HepG2 (cell line): Measurements from ENCODE around the gene SERINC2. TPM values are rescaled to one million over a fixed set of nuclear protein-coding genes. Genes with fewer than 3 reads are reported as not detected.
"Not testable (repeated sequence)": the region's sequence is repeated elsewhere in the genome, so short reads cannot be mapped to it uniquely, and the experiment has no call there.

Experiments used
- ATAC-seq: fragments of 200-7000 bp; cut with Tn5 transposase; 3 replicates; pipeline ENCODE4 v1.9.1; 2020; ENCODE audit warnings: mild to moderate bottlenecking, moderate library complexity
- BruUV-seq: library from RNA; stranded (reverse); fragments of 400-500 nt; replicated peaks from 2 replicates; lab custom pipeline; 2021; lab: Mats Ljungman, UMichigan
- CTCF ChIA-PET: fragments of 300-600 bp; formaldehyde crosslinking; extraction: SDS; loops from one replicate; lab custom pipeline; 2021; ENCODE audit warnings: low total read pairs, inconsistent platforms, low intra/inter-chr PET ratio; lab: Yijun Ruan, JAX
- POLR2A ChIA-PET: fragments of 350-600 bp; sonication (Branson Sonifier 250); formaldehyde crosslinking; loops from one replicate; lab custom pipeline; 2020; ENCODE audit warnings: antibody characterized with exemption, inconsistent platforms; lab: Yijun Ruan, JAX
- DNase-seq: peaks from one replicate; pipeline ENCODE4 v3.0.0-alpha.2; 2015; ENCODE audit warnings: low spot score
- FAIRE-seq: peaks from 3 replicates; lab custom pipeline; 2011; peaks lifted over from hg19 to GRCh38; lab: Jason Lieb, UNC
- H2AFZ ChIP-seq: one replicate; pipeline ENCODE4 v1.6.1; 2011; ENCODE audit warnings: low read length, inconsistent platforms
- H3K27ac ChIP-seq: fragments of 300-600 bp; 3 replicates; pipeline ENCODE4 v1.8.0; 2011; ENCODE audit warnings: mixed run types, mild to moderate bottlenecking, mixed read lengths, low read length, inconsistent platforms; ENCODE audit not compliant: insufficient read depth; ENCODE audit errors: extremely low read length
- H3K27me3 ChIP-seq, 2 experiments: fragments of 200-600 bp in 1 of 2; 2 replicates in 1 of 2; 3 replicates in 1 of 2; pipeline versions ENCODE4 v1.6.0 to v1.8.0; 2011; ENCODE audit warnings: low read length in 2 of 2, mild to moderate bottlenecking in 2 of 2, moderate library complexity in 2 of 2, inconsistent platforms in 1 of 2; ENCODE audit not compliant: insufficient read depth in 2 of 2, control insufficient read depth in 1 of 2
- H3K36me3 ChIP-seq, 2 experiments: fragments of 200-600 bp in 1 of 2; replicated peaks in 1 of 2; 2 replicates in 1 of 2; 3 replicates in 1 of 2; pipeline versions ENCODE4 v1.5.1 to v1.8.0; 2011; ENCODE audit warnings: low read length in 2 of 2, inconsistent platforms in 1 of 2; ENCODE audit not compliant: insufficient read depth in 2 of 2, control insufficient read depth in 1 of 2
- H3K4me1 ChIP-seq: 2 replicates; pipeline ENCODE4 v1.5.1; 2012; ENCODE audit warnings: low read length, inconsistent platforms; ENCODE audit not compliant: insufficient read depth
- H3K4me2 ChIP-seq: 2 replicates; pipeline ENCODE4 v1.6.0; 2011; ENCODE audit warnings: low read depth, low read length, inconsistent platforms
- H3K4me3 ChIP-seq, 3 experiments: fragments of 200-600 bp in 1 of 3; sonication (generic), shearing (Covaris generic) in 1 of 3; replicated peaks in 1 of 3; 2 replicates each; pipeline ENCODE4 v1.5.1; 2011 to 2016; ENCODE audit warnings: low read length in 3 of 3, inconsistent platforms in 2 of 3, low read depth in 2 of 3, mild to moderate bottlenecking in 2 of 3, control low read depth in 1 of 3, mixed read lengths in 1 of 3; ENCODE audit not compliant: insufficient read depth in 1 of 3
- H3K79me2 ChIP-seq: one replicate; pipeline ENCODE4 v1.6.1; 2011; ENCODE audit warnings: low read length, inconsistent platforms; ENCODE audit not compliant: insufficient read depth
- H3K9ac ChIP-seq: 2 replicates; pipeline ENCODE4 v1.6.0; 2011; ENCODE audit warnings: mild to moderate bottlenecking, low read depth, low read length, inconsistent platforms; ENCODE audit not compliant: insufficient read depth
- H3K9me3 ChIP-seq: 2 replicates; pipeline ENCODE4 v1.5.1; 2012; ENCODE audit warnings: mild to moderate bottlenecking, low read length
- H4K20me1 ChIP-seq: 2 replicates; pipeline ENCODE4 v1.6.0; 2011; ENCODE audit warnings: inconsistent platforms, mild to moderate bottlenecking, low read length, moderate library complexity; ENCODE audit not compliant: insufficient read depth
- ELF3 ChIP-seq: IDR thresholded peaks from 2 replicates; pipeline ENCODE4 v1.6.1; 2016; ENCODE audit warnings: missing genetic modification reagents, missing compliant biosample characterization
- EP300 ChIP-seq, 3 experiments: sonication (generic) in 1 of 3; formaldehyde crosslinking in 1 of 3; IDR thresholded peaks; 2 replicates each; pipeline versions ENCODE4 v1.5.1 to v1.6.1; 2011 to 2020; ENCODE audit warnings: low read depth in 2 of 3, low read length in 2 of 3, borderline replicate concordance in 1 of 3, improper control_type of control experiment in 1 of 3, mild to moderate bottlenecking in 1 of 3, missing genetic modification reagents in 1 of 3, moderate library complexity in 1 of 3
- FOSL1 ChIP-seq: sonication (generic); formaldehyde crosslinking; IDR thresholded peaks from 2 replicates; pipeline ENCODE4 v1.9.0; 2021; ENCODE audit warnings: missing genetic modification reagents, borderline replicate concordance
- FOSL2 ChIP-seq: sonication (generic); formaldehyde crosslinking; IDR thresholded peaks from 2 replicates; pipeline ENCODE4 v1.4.0; 2020; ENCODE audit warnings: missing genetic modification reagents
- FOXO1 ChIP-seq: sonication (generic); formaldehyde crosslinking; IDR thresholded peaks from 2 replicates; pipeline ENCODE4 v1.4.0; 2020; ENCODE audit warnings: missing genetic modification reagents
- KAT8 ChIP-seq: IDR thresholded peaks from 2 replicates; pipeline ENCODE4 v1.6.1; 2016; ENCODE audit warnings: missing genetic modification reagents, missing compliant biosample characterization
- MED1 ChIP-seq: sonication (generic); formaldehyde crosslinking; IDR thresholded peaks from 2 replicates; pipeline ENCODE4 v1.4.0; 2020; ENCODE audit warnings: missing genetic modification reagents
- NFE2L2 ChIP-seq: fragments of 150-350 bp; IDR thresholded peaks from 2 replicates; pipeline ENCODE4 v1.6.1; 2014; ENCODE audit warnings: low read length
- RXRB ChIP-seq: IDR thresholded peaks from 2 replicates; pipeline ENCODE4 v1.6.1; 2016; ENCODE audit warnings: borderline replicate concordance, missing genetic modification reagents, missing compliant biosample characterization
- TEAD3 ChIP-seq: optimal IDR thresholded peaks from 2 replicates; pipeline ENCODE3; 2016; ENCODE audit warnings: borderline replicate concordance
- WGBS: methylation state at CpG from one replicate; pipeline ENCODE4 v1.1.6; 2017; ENCODE audit warnings: low lambda C conversion rate; 5-methylcytosine and 5-hydroxymethylcytosine counted together
- in situ Hi-C: cut with HindIII; loops from 2 replicates; pipeline ENCODE4 v1.10.0; 2017; ENCODE audit warnings: low pct_unique_long_range_greater_than_20kb; ENCODE audit not compliant: extremely low pct_ligation_motif_present
- intact Hi-C: fragments of 100-400 bp; cut with micrococcal nuclease; formaldehyde crosslinking; loops from one replicate; pipeline ENCODE4 v1.10.0; 2022; ENCODE audit not compliant: unreplicated experiment
- polyA plus RNA-seq, 8 experiments: library from polyadenylated mRNA; depleted of rRNA in 3 of 8; stranded (reverse) in 7 of 8; unstranded in 1 of 8; fragments of >200 nt; fragmentation: Illumina TruSeq in 4 of 8; extraction: Trizol in 4 of 8; gene quantifications; 2 replicates each; pipeline versions ENCODE4 v1.2.1 to v1.2.3, GENCODE V29; 2011 to 2016; ENCODE audit warnings: low read depth in 4 of 8, missing spikeins in 1 of 8, mixed read lengths in 1 of 8; ENCODE audit not compliant: insufficient read depth in 1 of 8
- total RNA-seq, 5 experiments: library from RNA; depleted of rRNA; stranded (reverse); fragments of >200 nt; fragmentation: Illumina TruSeq; extraction: Trizol; gene quantifications; 2 replicates each; pipeline ENCODE4 v1.2.3, GENCODE V29; 2016; ENCODE audit warnings: low read depth in 1 of 5
- TF ChIP-seq, protein P1 (sequence below): sonication (generic); formaldehyde crosslinking; IDR thresholded peaks from 2 replicates; pipeline ENCODE4 v1.4.0; 2020; ENCODE audit warnings: missing genetic modification reagents, borderline replicate concordance
- TF ChIP-seq, protein P2 (sequence below): IDR thresholded peaks from 2 replicates; pipeline ENCODE4 v1.6.1; 2016; ENCODE audit warnings: control low read depth
- TF ChIP-seq, protein P3 (sequence below): sonication (generic); formaldehyde crosslinking; IDR thresholded peaks from 2 replicates; pipeline ENCODE4 v1.4.0; 2020; ENCODE audit warnings: missing genetic modification reagents
- TF ChIP-seq, protein P4 (sequence below): IDR thresholded peaks from 2 replicates; pipeline ENCODE4 v1.6.1; 2016
- TF ChIP-seq, protein P5 (sequence below): IDR thresholded peaks from 2 replicates; pipeline ENCODE4 v1.6.1; 2016; ENCODE audit warnings: mild to moderate bottlenecking

Gene SERINC2
- total and polyA plus RNA-seq, 2 of the 13 experiments (the other 11 are each of a cell fraction or from before 2014, with no cell fraction given): 4.8 to 126 TPM

DNA sequence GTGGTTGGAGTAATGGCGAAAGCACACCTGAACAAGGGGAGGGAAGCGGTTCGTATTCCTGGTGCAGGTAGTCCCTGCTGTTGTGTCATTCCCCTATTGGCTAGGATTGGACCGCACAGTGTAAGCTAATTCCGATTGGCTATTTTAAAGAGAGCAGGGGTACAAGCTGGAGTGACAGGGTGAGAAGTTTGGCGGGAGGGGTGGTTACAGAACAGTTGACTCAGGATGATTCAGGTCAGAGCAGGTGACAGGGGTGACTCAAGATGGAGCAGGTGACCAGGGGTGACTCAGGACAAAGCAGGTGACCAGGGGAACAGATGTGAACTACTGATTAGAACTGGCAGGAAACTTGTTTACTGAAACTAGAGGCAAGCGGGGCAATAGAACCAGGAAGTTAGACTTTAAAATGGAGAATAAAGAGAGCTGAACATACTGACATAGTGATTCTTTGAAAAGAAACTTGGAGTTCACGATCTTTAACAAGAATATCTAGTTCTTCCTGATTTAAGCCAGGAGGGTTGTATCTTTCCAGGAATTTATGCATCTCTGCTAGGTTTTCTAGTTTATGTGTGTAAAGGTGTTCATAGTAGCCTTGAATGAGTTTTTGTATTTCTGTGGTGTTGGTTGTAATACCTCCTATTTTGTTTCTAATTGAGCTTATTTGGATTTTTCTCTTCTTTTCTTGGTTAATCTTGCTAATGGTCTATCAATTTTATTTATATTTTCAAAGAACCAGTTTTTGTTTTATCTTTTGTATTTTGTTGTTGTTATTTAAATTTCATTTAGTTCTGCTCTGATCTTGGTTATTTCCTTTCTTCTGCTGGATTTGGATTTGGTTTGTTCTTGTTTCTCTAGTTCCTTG, 58.7 kb downstream of the SERINC2 start:
- H3K27me3 ChIP-seq; FAIRE-seq; H4K20me1 ChIP-seq; H3K9ac ChIP-seq; intact Hi-C loops; H3K4me2 ChIP-seq; BruUV-seq; H3K4me3 ChIP-seq; CTCF ChIA-PET; H3K36me3 ChIP-seq; H2AFZ ChIP-seq; in situ Hi-C loops; ATAC-seq; H3K27ac ChIP-seq; H3K79me2 ChIP-seq; TF ChIP-seq EP300 (CRISPR knock-in tag; IDR thresholded peaks at IDR 0.05; ENCODE audit: borderline replicate concordance): not testable (repeated sequence)
- H3K4me1 ChIP-seq: peaks cover 31% of the 10 kb centered on the region
- POLR2A ChIA-PET: interaction anchor here (1.3 to 1.9 kb wide), 2 partner anchors 38 to 40 kb away, joined by 5 to 6 read pairs; no protein-coding TSS in a partner anchor
- H3K9me3 ChIP-seq: peaks cover 14% of the 10 kb centered on the region
- peak; percentile 45 for DNase-seq
- WGBS: 79% methylated on average over 8 of the region's 8 CpGs
- TF ChIP-seq KAT8 (CRISPR knock-in tag): 0 out of 2 replicates have a peak, but pooled peaks have one; percentile 26
- TF ChIP-seq, protein P1, sequence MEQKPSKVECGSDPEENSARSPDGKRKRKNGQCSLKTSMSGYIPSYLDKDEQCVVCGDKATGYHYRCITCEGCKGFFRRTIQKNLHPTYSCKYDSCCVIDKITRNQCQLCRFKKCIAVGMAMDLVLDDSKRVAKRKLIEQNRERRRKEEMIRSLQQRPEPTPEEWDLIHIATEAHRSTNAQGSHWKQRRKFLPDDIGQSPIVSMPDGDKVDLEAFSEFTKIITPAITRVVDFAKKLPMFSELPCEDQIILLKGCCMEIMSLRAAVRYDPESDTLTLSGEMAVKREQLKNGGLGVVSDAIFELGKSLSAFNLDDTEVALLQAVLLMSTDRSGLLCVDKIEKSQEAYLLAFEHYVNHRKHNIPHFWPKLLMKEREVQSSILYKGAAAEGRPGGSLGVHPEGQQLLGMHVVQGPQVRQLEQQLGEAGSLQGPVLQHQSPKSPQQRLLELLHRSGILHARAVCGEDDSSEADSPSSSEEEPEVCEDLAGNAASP: peak; percentile 22; the same call in 1 of the 2 replicates
- TF ChIP-seq, protein P2, sequence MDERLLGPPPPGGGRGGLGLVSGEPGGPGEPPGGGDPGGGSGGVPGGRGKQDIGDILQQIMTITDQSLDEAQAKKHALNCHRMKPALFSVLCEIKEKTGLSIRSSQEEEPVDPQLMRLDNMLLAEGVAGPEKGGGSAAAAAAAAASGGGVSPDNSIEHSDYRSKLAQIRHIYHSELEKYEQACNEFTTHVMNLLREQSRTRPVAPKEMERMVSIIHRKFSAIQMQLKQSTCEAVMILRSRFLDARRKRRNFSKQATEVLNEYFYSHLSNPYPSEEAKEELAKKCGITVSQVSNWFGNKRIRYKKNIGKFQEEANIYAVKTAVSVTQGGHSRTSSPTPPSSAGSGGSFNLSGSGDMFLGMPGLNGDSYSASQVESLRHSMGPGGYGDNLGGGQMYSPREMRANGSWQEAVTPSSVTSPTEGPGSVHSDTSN (CRISPR knock-in tag): 0 out of 2 replicates have a peak, but pooled peaks have one; percentile 17
- TF ChIP-seq, protein P3, sequence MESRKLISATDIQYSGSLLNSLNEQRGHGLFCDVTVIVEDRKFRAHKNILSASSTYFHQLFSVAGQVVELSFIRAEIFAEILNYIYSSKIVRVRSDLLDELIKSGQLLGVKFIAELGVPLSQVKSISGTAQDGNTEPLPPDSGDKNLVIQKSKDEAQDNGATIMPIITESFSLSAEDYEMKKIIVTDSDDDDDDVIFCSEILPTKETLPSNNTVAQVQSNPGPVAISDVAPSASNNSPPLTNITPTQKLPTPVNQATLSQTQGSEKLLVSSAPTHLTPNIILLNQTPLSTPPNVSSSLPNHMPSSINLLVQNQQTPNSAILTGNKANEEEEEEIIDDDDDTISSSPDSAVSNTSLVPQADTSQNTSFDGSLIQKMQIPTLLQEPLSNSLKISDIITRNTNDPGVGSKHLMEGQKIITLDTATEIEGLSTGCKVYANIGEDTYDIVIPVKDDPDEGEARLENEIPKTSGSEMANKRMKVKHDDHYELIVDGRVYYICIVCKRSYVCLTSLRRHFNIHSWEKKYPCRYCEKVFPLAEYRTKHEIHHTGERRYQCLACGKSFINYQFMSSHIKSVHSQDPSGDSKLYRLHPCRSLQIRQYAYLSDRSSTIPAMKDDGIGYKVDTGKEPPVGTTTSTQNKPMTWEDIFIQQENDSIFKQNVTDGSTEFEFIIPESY (CRISPR knock-in tag): peak; percentile 64; the same call in 1 of the 2 replicates
- TF ChIP-seq FOXO1 (CRISPR knock-in tag): peak; percentile 18; the same call in 1 of the 2 replicates
- peak in 1 of 2 experiments; percentile 60; a peak in 1 of 4 replicates for TF ChIP-seq EP300 (IDR thresholded peaks at IDR 0.05; ENCODE audit: low read depth in 2 of 2, low read length in 2 of 2)
- TF ChIP-seq NFE2L2: peak; percentile 49; the same call in 1 of the 2 replicates
- peak; percentile 88 for TF ChIP-seq FOSL2
- TF ChIP-seq ELF3: peak; percentile 89
- peak; percentile 18 for TF ChIP-seq TEAD3 (CRISPR knock-in tag)
- TF ChIP-seq RXRB (CRISPR knock-in tag): peak; percentile 79
- TF ChIP-seq MED1 (CRISPR knock-in tag): peak; percentile 76
- TF ChIP-seq, protein P4, sequence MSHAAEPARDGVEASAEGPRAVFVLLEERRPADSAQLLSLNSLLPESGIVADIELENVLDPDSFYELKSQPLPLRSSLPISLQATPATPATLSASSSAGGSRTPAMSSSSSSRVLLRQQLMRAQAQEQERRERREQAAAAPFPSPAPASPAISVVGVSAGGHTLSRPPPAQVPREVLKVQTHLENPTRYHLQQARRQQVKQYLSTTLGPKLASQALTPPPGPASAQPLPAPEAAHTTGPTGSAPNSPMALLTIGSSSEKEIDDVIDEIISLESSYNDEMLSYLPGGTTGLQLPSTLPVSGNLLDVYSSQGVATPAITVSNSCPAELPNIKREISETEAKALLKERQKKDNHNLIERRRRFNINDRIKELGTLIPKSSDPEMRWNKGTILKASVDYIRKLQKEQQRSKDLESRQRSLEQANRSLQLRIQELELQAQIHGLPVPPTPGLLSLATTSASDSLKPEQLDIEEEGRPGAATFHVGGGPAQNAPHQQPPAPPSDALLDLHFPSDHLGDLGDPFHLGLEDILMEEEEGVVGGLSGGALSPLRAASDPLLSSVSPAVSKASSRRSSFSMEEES (CRISPR knock-in tag): peak; percentile 97
- TF ChIP-seq, protein P5, sequence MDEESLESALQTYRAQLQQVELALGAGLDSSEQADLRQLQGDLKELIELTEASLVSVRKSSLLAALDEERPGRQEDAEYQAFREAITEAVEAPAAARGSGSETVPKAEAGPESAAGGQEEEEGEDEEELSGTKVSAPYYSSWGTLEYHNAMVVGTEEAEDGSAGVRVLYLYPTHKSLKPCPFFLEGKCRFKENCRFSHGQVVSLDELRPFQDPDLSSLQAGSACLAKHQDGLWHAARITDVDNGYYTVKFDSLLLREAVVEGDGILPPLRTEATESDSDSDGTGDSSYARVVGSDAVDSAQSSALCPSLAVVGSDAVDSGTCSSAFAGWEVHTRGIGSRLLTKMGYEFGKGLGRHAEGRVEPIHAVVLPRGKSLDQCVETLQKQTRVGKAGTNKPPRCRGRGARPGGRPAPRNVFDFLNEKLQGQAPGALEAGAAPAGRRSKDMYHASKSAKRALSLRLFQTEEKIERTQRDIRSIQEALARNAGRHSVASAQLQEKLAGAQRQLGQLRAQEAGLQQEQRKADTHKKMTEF (CRISPR knock-in tag): 0 out of 2 replicates have a peak, but pooled peaks have one; percentile 16
- TF ChIP-seq FOSL1 (CRISPR knock-in tag): 0 out of 2 replicates have a peak, but pooled peaks have one; percentile 35
